HepG2 (cell line): Measurements from ENCODE around the gene RBP4. TPM values are rescaled to one million over a fixed set of nuclear protein-coding genes. Genes with fewer than 3 reads are reported as not detected.

Experiments used
- ATAC-seq: fragments of 200-7000 bp; cut with Tn5 transposase; 3 replicates; pipeline ENCODE4 v1.9.1; 2020; ENCODE audit warnings: mild to moderate bottlenecking, moderate library complexity
- BruUV-seq: library from RNA; stranded (reverse); fragments of 400-500 nt; replicated peaks from 2 replicates; lab custom pipeline; 2021; lab: Mats Ljungman, UMichigan
- CTCF ChIA-PET: fragments of 300-600 bp; formaldehyde crosslinking; extraction: SDS; loops from one replicate; lab custom pipeline; 2021; ENCODE audit warnings: low total read pairs, inconsistent platforms, low intra/inter-chr PET ratio; lab: Yijun Ruan, JAX
- POLR2A ChIA-PET: fragments of 350-600 bp; sonication (Branson Sonifier 250); formaldehyde crosslinking; loops from one replicate; lab custom pipeline; 2020; ENCODE audit warnings: antibody characterized with exemption, inconsistent platforms; lab: Yijun Ruan, JAX
- DNase-seq: peaks from one replicate; pipeline ENCODE4 v3.0.0-alpha.2; 2015; ENCODE audit warnings: low spot score
- FAIRE-seq: peaks from 3 replicates; lab custom pipeline; 2011; peaks lifted over from hg19 to GRCh38; lab: Jason Lieb, UNC
- H2AFZ ChIP-seq: one replicate; pipeline ENCODE4 v1.6.1; 2011; ENCODE audit warnings: low read length, inconsistent platforms
- H3K27ac ChIP-seq: fragments of 300-600 bp; 3 replicates; pipeline ENCODE4 v1.8.0; 2011; ENCODE audit warnings: mixed run types, mild to moderate bottlenecking, mixed read lengths, low read length, inconsistent platforms; ENCODE audit not compliant: insufficient read depth; ENCODE audit errors: extremely low read length
- H3K27me3 ChIP-seq, 2 experiments: fragments of 200-600 bp in 1 of 2; 2 replicates in 1 of 2; 3 replicates in 1 of 2; pipeline versions ENCODE4 v1.6.0 to v1.8.0; 2011; ENCODE audit warnings: low read length in 2 of 2, mild to moderate bottlenecking in 2 of 2, moderate library complexity in 2 of 2, inconsistent platforms in 1 of 2; ENCODE audit not compliant: insufficient read depth in 2 of 2, control insufficient read depth in 1 of 2
- H3K36me3 ChIP-seq, 2 experiments: fragments of 200-600 bp in 1 of 2; replicated peaks in 1 of 2; 2 replicates in 1 of 2; 3 replicates in 1 of 2; pipeline versions ENCODE4 v1.5.1 to v1.8.0; 2011; ENCODE audit warnings: low read length in 2 of 2, inconsistent platforms in 1 of 2; ENCODE audit not compliant: insufficient read depth in 2 of 2, control insufficient read depth in 1 of 2
- H3K4me1 ChIP-seq: 2 replicates; pipeline ENCODE4 v1.5.1; 2012; ENCODE audit warnings: low read length, inconsistent platforms; ENCODE audit not compliant: insufficient read depth
- H3K4me2 ChIP-seq: 2 replicates; pipeline ENCODE4 v1.6.0; 2011; ENCODE audit warnings: low read depth, low read length, inconsistent platforms
- H3K4me3 ChIP-seq, 3 experiments: fragments of 200-600 bp in 1 of 3; sonication (generic), shearing (Covaris generic) in 1 of 3; replicated peaks in 1 of 3; 2 replicates each; pipeline ENCODE4 v1.5.1; 2011 to 2016; ENCODE audit warnings: low read length in 3 of 3, inconsistent platforms in 2 of 3, low read depth in 2 of 3, mild to moderate bottlenecking in 2 of 3, control low read depth in 1 of 3, mixed read lengths in 1 of 3; ENCODE audit not compliant: insufficient read depth in 1 of 3
- H3K79me2 ChIP-seq: one replicate; pipeline ENCODE4 v1.6.1; 2011; ENCODE audit warnings: low read length, inconsistent platforms; ENCODE audit not compliant: insufficient read depth
- H3K9ac ChIP-seq: 2 replicates; pipeline ENCODE4 v1.6.0; 2011; ENCODE audit warnings: mild to moderate bottlenecking, low read depth, low read length, inconsistent platforms; ENCODE audit not compliant: insufficient read depth
- H3K9me3 ChIP-seq: 2 replicates; pipeline ENCODE4 v1.5.1; 2012; ENCODE audit warnings: mild to moderate bottlenecking, low read length
- H4K20me1 ChIP-seq: 2 replicates; pipeline ENCODE4 v1.6.0; 2011; ENCODE audit warnings: inconsistent platforms, mild to moderate bottlenecking, low read length, moderate library complexity; ENCODE audit not compliant: insufficient read depth
- CEBPG ChIP-seq: IDR thresholded peaks from 2 replicates; pipeline ENCODE4 v1.6.1; 2016
- CREB3 ChIP-seq: sonication (generic); formaldehyde crosslinking; IDR thresholded peaks from 2 replicates; pipeline ENCODE4 v1.5.0; 2020; ENCODE audit warnings: missing genetic modification reagents
- DPF2 ChIP-seq: sonication (generic); formaldehyde crosslinking; IDR thresholded peaks from 2 replicates; pipeline ENCODE4 v1.4.0; 2020; ENCODE audit warnings: mild to moderate bottlenecking, low read depth, missing genetic modification reagents, borderline replicate concordance
- ETV6 ChIP-seq: sonication (generic); formaldehyde crosslinking; conservative IDR thresholded peaks from 2 replicates; pipeline ENCODE4 v1.4.0; 2020; ENCODE audit warnings: missing genetic modification reagents
- GATA4 ChIP-seq: sonication (generic); IDR thresholded peaks from 2 replicates; pipeline ENCODE4 v1.6.1; 2016; ENCODE audit warnings: antibody characterized with exemption, low read depth, borderline replicate concordance
- IKZF4 ChIP-seq: sonication (generic); formaldehyde crosslinking; IDR thresholded peaks from 2 replicates; pipeline ENCODE4 v1.5.1; 2020; ENCODE audit warnings: borderline replicate concordance, mild to moderate bottlenecking, low read depth, missing genetic modification reagents; ENCODE audit errors: not compliant biosample characterization
- PRMT3 ChIP-seq: sonication (generic); formaldehyde crosslinking; IDR thresholded peaks from 2 replicates; pipeline ENCODE4 v1.8.1; 2022; ENCODE audit warnings: low read depth, mild to moderate bottlenecking, moderate library complexity, missing genetic modification reagents, borderline replicate concordance
- RFXAP ChIP-seq: sonication (generic); formaldehyde crosslinking; IDR thresholded peaks from 2 replicates; pipeline ENCODE4 v1.4.0; 2020; ENCODE audit warnings: missing genetic modification reagents, borderline replicate concordance
- SRY ChIP-seq: sonication (generic); formaldehyde crosslinking; IDR thresholded peaks from 2 replicates; pipeline ENCODE4 v1.8.0; 2022; ENCODE audit warnings: mild to moderate bottlenecking, missing genetic modification reagents
- WGBS: methylation state at CpG from one replicate; pipeline ENCODE4 v1.1.6; 2017; ENCODE audit warnings: low lambda C conversion rate; 5-methylcytosine and 5-hydroxymethylcytosine counted together
- in situ Hi-C: cut with HindIII; loops from 2 replicates; pipeline ENCODE4 v1.10.0; 2017; ENCODE audit warnings: low pct_unique_long_range_greater_than_20kb; ENCODE audit not compliant: extremely low pct_ligation_motif_present
- intact Hi-C: fragments of 100-400 bp; cut with micrococcal nuclease; formaldehyde crosslinking; loops from one replicate; pipeline ENCODE4 v1.10.0; 2022; ENCODE audit not compliant: unreplicated experiment
- polyA plus RNA-seq, 8 experiments: library from polyadenylated mRNA; depleted of rRNA in 3 of 8; stranded (reverse) in 7 of 8; unstranded in 1 of 8; fragments of >200 nt; fragmentation: Illumina TruSeq in 4 of 8; extraction: Trizol in 4 of 8; gene quantifications; 2 replicates each; pipeline versions ENCODE4 v1.2.1 to v1.2.3, GENCODE V29; 2011 to 2016; ENCODE audit warnings: low read depth in 4 of 8, missing spikeins in 1 of 8, mixed read lengths in 1 of 8; ENCODE audit not compliant: insufficient read depth in 1 of 8
- total RNA-seq, 5 experiments: library from RNA; depleted of rRNA; stranded (reverse); fragments of >200 nt; fragmentation: Illumina TruSeq; extraction: Trizol; gene quantifications; 2 replicates each; pipeline ENCODE4 v1.2.3, GENCODE V29; 2016; ENCODE audit warnings: low read depth in 1 of 5
- TF ChIP-seq, protein P1 (sequence below): sonication (generic); formaldehyde crosslinking; IDR thresholded peaks from 2 replicates; pipeline ENCODE4 v1.8.0; 2022; ENCODE audit warnings: low read depth, missing genetic modification reagents

Gene RBP4
- total and polyA plus RNA-seq, 2 of the 13 experiments (the other 11 are each of a cell fraction or from before 2014, with no cell fraction given), result 642 to 931 TPM

- Histone ChIP-seq H4K20me1 (no peaks in the 10 kb centered on the region), H3K36me3 (no peaks in the 10 kb centered on the region), H3K4me3 (no peak overlapping the region), H3K9ac (no peak overlapping the region), H2AFZ (no peak overlapping the region), H3K79me2 (no peaks in the 10 kb centered on the region), H3K27me3 (peaks cover 0 to 22% of the 10 kb centered on the region in 2 experiments), H3K27ac (no peak overlapping the region), H3K4me1 (peaks cover 6% of the 10 kb centered on the region), H3K9me3 (no peaks in the 10 kb centered on the region), H3K4me2 (no peak overlapping the region)
- DNase-seq (no peak), ATAC-seq (no peak), FAIRE-seq (no peak)
- TF ChIP-seq CREB3 (CRISPR knock-in tag), result no peak
- TF ChIP-seq, protein P1, sequence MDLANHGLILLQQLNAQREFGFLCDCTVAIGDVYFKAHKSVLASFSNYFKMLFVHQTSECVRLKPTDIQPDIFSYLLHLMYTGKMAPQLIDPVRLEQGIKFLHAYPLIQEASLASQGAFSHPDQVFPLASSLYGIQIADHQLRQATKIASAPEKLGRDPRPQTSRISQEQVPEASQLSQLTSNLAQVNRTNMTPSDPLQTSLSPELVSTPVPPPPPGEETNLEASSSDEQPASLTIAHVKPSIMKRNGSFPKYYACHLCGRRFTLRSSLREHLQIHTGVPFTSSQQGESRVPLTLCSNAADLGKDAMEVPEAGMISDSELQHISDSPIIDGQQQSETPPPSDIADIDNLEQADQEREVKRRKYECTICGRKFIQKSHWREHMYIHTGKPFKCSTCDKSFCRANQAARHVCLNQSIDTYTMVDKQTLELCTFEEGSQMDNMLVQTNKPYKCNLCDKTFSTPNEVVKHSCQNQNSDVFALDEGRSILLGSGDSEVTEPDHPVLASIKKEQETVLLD (CRISPR knock-in tag), result no peak
- TF ChIP-seq IKZF4, result no peak
- TF ChIP-seq ETV6 (CRISPR knock-in tag), result no peak
- TF ChIP-seq SRY (CRISPR knock-in tag), result no peak
- TF ChIP-seq CEBPG (CRISPR knock-in tag), result no peak
- TF ChIP-seq PRMT3 (CRISPR knock-in tag), result no peak
- TF ChIP-seq GATA4, result no peak
- no peak for TF ChIP-seq DPF2
- TF ChIP-seq RFXAP, result no peak
- intact Hi-C loops (no loop called here), in situ Hi-C loops (no loop called here)
- ChIA-PET CTCF (no interaction called here), POLR2A (no interaction called here)
- BruUV-seq, result no TSS peak
- 28% methylated on average over 8 of the region's 10 CpGs for WGBS
Observed at GRCh38 chr10:93573051-93573909, 27.8 kb downstream of the RBP4 start.
